Adrenal gland (tissue), 12 donors: ENCODE data around the gene BPIFA3. TPM values are rescaled to one million over a fixed set of nuclear protein-coding genes. Genes with fewer than 3 reads are reported as not detected.

Source experiments
- DNase-seq, 7 donors: peaks; one replicate each; pipeline ENCODE4 v3.0.0-alpha.2; 2019 to 2020
- H3K27ac ChIP-seq, 5 donors: fragments of 200-600 bp; sonication (generic) in 4 of 5; 1 replicate in 3 of 5; 2 replicates in 2 of 5; pipeline versions ENCODE4 v1.5.1 to v1.8.0; 2016 to 2020; ENCODE audit warnings: mild to moderate bottlenecking in 1 of 5
- H3K27me3 ChIP-seq: fragments of 200-600 bp; 2 replicates; pipeline ENCODE4 v1.8.0; 2021
- H3K36me3 ChIP-seq, 2 donors: fragments of 200-600 bp; replicated peaks in 1 of 2; 1 replicate in 1 of 2; 2 replicates in 1 of 2; pipeline versions ENCODE4 v1.5.1 to v1.8.0; 2018 to 2022
- H3K4me1 ChIP-seq, 2 donors: fragments of 200-600 bp; replicated peaks in 1 of 2; 1 replicate in 1 of 2; 2 replicates in 1 of 2; pipeline versions ENCODE4 v1.5.1 to v1.8.0; 2018 to 2021
- H3K4me3 ChIP-seq, 4 donors: fragments of 200-600 bp; sonication (generic) in 3 of 4; one replicate each; pipeline ENCODE4 v1.5.1; 2016 to 2018
- H3K9me3 ChIP-seq, 3 donors: fragments of 200-600 bp; sonication (generic) in 1 of 3; replicated peaks in 1 of 3; 1 replicate in 2 of 3; 2 replicates in 1 of 3; pipeline versions ENCODE4 v1.5.1 to v1.8.0; 2016 to 2021
- POLR2A ChIP-seq, 2 donors: fragments of 450-650 bp; IDR thresholded peaks; one replicate each; pipeline ENCODE4 v1.6.1; 2017; ENCODE audit warnings: antibody characterized with exemption in 2 of 2, mild to moderate bottlenecking in 2 of 2, moderate library complexity in 1 of 2
- WGBS, 4 donors: extraction: QIAGEN DNeasy Blood & Tissue Kit in 2 of 4; methylation state at CpG; one replicate each; pipeline versions ENCODE4 v1.1.5 to v1.1.7; 2013 to 2017; 5-methylcytosine and 5-hydroxymethylcytosine counted together
- intact Hi-C, 2 donors: fragments of 100-400 bp; cut with DNase I; formaldehyde crosslinking; loops; one replicate each; pipeline versions ENCODE4 v1.14.1 to v1.15.0; 2022 to 2023
- polyA plus RNA-seq, 3 donors: library from polyadenylated mRNA; stranded (reverse); fragments of 200-250 nt in 2 of 3; fragments of 350-450 nt in 1 of 3; fragmentation: Illumina TruSeq in 1 of 3; extraction: RNeasy Lipid Tissue Mini Kit (QIAGEN cat#74804) in 1 of 3; gene quantifications; one replicate each; pipeline ENCODE4 v1.2.3, GENCODE V29; 2013 to 2014
- total RNA-seq, 9 donors: library from RNA; depleted of rRNA in 4 of 9; stranded (reverse); fragments of >200 nt in 4 of 9; fragments of 120-200 nt in 1 of 9; fragmentation: NEBNext Ultra II Directional in 1 of 9; extraction: Animal tissue kit (Norgen Biotek cat#: 25700) in 1 of 9; gene quantifications; one replicate each; pipeline versions ENCODE4 v1.1.0 to v1.2.4, GENCODE V29; 2013 to 2023
- TF ChIP-seq, protein P1 (sequence below), 6 experiments: fragments of 450-650 bp in 4 of 6; fragments of 200-600 bp in 2 of 6; sonication (generic) in 1 of 6; IDR thresholded peaks; 1 replicate in 5 of 6; 2 replicates in 1 of 6; pipeline versions ENCODE4 v1.5.1 to v1.8.0; 2016 to 2021; ENCODE audit warnings: antibody characterized with exemption in 6 of 6, mild to moderate bottlenecking in 2 of 6, moderate library complexity in 1 of 6
- donor health status: healthy with polysubstance abuse.
- donor health status: Bipolar disorder and iron deficiency.
- donor health status: DM: yes; HTN: yes; CAD: no.
- donor health status: DM: no; HTN: no; CAD: no.
- donor health status: DM: no; HTN: no; CAD: no.
- donor health status: DM: yes; HTN: yes; CAD: no.

Gene BPIFA3
- total and polyA plus RNA-seq, 12 donors = not detected

DNA sequence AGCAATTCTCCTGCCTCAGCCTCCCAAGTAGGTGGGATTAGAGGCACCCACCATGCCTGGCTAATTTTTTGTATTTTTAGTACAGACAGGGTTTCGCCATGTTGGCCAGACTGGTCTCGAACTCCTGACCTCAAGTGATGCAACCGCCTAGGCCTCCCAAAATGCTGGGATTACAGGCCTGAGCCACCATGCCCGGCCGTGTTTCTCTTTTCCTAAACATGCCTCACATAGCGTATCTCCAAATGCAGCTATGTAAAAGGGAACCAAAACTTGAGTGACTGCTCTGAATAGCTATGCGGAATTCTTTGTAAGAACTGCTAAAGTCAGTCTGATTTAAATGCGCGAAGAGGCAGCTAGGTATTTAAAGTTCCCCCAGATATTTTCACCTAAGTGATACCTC lies 28.7 kb upstream of the BPIFA3 start:
- no peak for TF ChIP-seq POLR2A (IDR thresholded peaks at IDR 0.05)
- TF ChIP-seq, protein P1, sequence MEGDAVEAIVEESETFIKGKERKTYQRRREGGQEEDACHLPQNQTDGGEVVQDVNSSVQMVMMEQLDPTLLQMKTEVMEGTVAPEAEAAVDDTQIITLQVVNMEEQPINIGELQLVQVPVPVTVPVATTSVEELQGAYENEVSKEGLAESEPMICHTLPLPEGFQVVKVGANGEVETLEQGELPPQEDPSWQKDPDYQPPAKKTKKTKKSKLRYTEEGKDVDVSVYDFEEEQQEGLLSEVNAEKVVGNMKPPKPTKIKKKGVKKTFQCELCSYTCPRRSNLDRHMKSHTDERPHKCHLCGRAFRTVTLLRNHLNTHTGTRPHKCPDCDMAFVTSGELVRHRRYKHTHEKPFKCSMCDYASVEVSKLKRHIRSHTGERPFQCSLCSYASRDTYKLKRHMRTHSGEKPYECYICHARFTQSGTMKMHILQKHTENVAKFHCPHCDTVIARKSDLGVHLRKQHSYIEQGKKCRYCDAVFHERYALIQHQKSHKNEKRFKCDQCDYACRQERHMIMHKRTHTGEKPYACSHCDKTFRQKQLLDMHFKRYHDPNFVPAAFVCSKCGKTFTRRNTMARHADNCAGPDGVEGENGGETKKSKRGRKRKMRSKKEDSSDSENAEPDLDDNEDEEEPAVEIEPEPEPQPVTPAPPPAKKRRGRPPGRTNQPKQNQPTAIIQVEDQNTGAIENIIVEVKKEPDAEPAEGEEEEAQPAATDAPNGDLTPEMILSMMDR (IDR thresholded peaks at IDR 0.05) = no peak
- no peaks in the 10 kb centered on the region for H3K27me3 ChIP-seq
- no peak overlapping the region for H3K4me3 ChIP-seq
- DNase-seq = no peak
- no peaks in the 10 kb centered on the region for H3K36me3 ChIP-seq
- no peak overlapping the region for H3K27ac ChIP-seq
- no peaks in the 10 kb centered on the region for H3K9me3 ChIP-seq
- intact Hi-C loops = no loop called here
- whole genome bisulfite sequencing, 4 donors = 85 to 87% (median 86%) methylated on average over 9 of the region's 9 CpGs
- no peaks in the 10 kb centered on the region for H3K4me1 ChIP-seq

DNA sequence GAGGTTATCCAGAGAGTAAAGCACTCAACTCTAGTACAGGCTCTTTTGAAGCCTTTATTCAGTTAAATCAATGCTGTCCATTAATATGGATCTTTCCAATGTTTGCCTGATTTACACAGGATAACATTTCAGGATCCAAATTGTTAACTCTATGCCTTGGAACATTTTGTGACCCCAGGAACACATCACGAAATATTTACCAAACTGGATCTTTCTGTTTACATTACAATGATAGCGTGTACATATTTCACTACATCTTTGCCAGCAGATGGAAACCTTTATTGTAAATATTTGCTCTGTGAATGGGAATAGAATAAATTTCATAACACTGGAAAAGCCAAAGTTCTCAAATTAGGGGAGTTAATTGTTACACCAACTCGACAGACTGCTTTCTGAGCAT lies 25.7 kb upstream of the BPIFA3 start:
- no peak for DNase-seq
- Histone ChIP-seq H3K27me3 (no peaks in the 10 kb centered on the region), H3K4me3 (no peak overlapping the region), H3K27ac (no peak overlapping the region), H3K36me3 (no peaks in the 10 kb centered on the region), H3K9me3 (no peaks in the 10 kb centered on the region), H3K4me1 (no peaks in the 10 kb centered on the region)
- 38 to 54% (median 48%) methylated on average over 3 of the region's 3 CpGs for WGBS, 4 donors
- TF ChIP-seq, protein P1 (IDR thresholded peaks at IDR 0.05) = no peak
- no peak for TF ChIP-seq POLR2A (IDR thresholded peaks at IDR 0.05)
- intact Hi-C loops = no loop called here

- no peak for DNase-seq
These were observed 25.2 kb upstream of the BPIFA3 start for GRCh38 chr20:33191955-33192354.

DNA sequence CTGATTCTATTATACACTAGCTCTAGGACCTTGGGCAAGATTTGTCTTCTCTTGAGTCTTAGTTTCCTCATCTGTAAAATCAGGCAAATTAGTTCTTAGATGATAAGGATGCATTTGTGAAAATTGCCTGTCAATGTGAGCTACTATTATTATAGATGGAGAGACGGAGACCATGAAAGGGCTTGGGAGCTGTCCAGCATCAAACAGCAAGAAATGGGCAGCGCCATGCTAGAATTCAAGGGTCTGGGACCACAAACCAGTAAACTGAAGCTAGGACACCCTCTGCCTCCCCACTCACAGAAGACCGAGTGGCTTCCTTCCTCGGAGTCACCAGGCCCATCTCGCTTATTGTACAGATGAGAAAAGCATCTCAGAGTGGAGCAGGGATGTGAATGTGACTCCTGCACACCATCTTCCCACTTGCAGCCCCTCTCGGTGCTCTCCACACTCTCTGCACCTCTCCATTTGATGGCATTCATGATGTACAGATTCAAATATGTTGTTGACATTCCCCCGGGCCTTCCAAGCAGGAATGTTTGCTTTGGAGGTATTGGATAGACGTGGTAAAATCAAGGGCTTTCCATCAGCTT lies 24.1 kb upstream of the BPIFA3 start:
- Histone ChIP-seq H3K9me3 (no peaks in the 10 kb centered on the region), H3K27me3 (no peaks in the 10 kb centered on the region), H3K4me1 (no peaks in the 10 kb centered on the region), H3K27ac (no peak overlapping the region), H3K4me3 (no peak overlapping the region), H3K36me3 (no peaks in the 10 kb centered on the region)
- WGBS, 4 donors = 51 to 62% (median 58%) methylated on average over 8 of the region's 8 CpGs
- intact Hi-C loops = no loop called here
- no peak for DNase-seq
- TF ChIP-seq POLR2A (IDR thresholded peaks at IDR 0.05) = no peak
- TF ChIP-seq, protein P1 (IDR thresholded peaks at IDR 0.05) = no peak

More at GRCh38 chr20:33191955-33192354, 25.2 kb upstream of the BPIFA3 start:
- H3K9me3 ChIP-seq = no peaks in the 10 kb centered on the region
- 76 to 87% (median 82%) methylated on average over 1 of the region's 1 CpG for WGBS, 4 donors
- H3K4me1 ChIP-seq = no peaks in the 10 kb centered on the region
- TF ChIP-seq, protein P1 (IDR thresholded peaks at IDR 0.05) = no peak
- TF ChIP-seq POLR2A (IDR thresholded peaks at IDR 0.05) = no peak
- intact Hi-C loops = no loop called here
- no peak overlapping the region for H3K4me3 ChIP-seq
- H3K27me3 ChIP-seq = no peaks in the 10 kb centered on the region
- no peaks in the 10 kb centered on the region for H3K36me3 ChIP-seq
- H3K27ac ChIP-seq = no peak overlapping the region
